ENCODE data around the gene GMPR2.

GRCh38 chr14:24211311-24211710 lies 21.4 kb upstream of the GMPR2 start:
- TF ChIP-seq NFIB (CRISPR knock-in tag; IDR thresholded peaks at IDR 0.05; ENCODE audit: borderline replicate concordance): no peak
- no peak for TF ChIP-seq ZNF274 (CRISPR knock-in tag; IDR thresholded peaks at IDR 0.05)
- no peak for TF ChIP-seq ZNF574 (CRISPR knock-in tag; IDR thresholded peaks at IDR 0.05)
- TF ChIP-seq, protein P1, sequence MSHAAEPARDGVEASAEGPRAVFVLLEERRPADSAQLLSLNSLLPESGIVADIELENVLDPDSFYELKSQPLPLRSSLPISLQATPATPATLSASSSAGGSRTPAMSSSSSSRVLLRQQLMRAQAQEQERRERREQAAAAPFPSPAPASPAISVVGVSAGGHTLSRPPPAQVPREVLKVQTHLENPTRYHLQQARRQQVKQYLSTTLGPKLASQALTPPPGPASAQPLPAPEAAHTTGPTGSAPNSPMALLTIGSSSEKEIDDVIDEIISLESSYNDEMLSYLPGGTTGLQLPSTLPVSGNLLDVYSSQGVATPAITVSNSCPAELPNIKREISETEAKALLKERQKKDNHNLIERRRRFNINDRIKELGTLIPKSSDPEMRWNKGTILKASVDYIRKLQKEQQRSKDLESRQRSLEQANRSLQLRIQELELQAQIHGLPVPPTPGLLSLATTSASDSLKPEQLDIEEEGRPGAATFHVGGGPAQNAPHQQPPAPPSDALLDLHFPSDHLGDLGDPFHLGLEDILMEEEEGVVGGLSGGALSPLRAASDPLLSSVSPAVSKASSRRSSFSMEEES (CRISPR knock-in tag; IDR thresholded peaks at IDR 0.05): no peak
- no peak for TF ChIP-seq RAD51 (IDR thresholded peaks at IDR 0.05; ENCODE audit: borderline replicate concordance)
- no peak for TF ChIP-seq ZNF232 (CRISPR knock-in tag; IDR thresholded peaks at IDR 0.05; ENCODE audit: borderline replicate concordance)
- no peak for TF ChIP-seq ZNF737 (CRISPR knock-in tag; IDR thresholded peaks at IDR 0.05; ENCODE audit: borderline replicate concordance)
- TF ChIP-seq SIN3A (IDR thresholded peaks at IDR 0.05; ENCODE audit: borderline replicate concordance, low read depth, low read length): no peak
